ENCODE results near the gene PITPNM2.
A peak's percentile ranks its signal among the peaks of the same experiment; 100 is the strongest.

Gene PITPNM2

DNA sequence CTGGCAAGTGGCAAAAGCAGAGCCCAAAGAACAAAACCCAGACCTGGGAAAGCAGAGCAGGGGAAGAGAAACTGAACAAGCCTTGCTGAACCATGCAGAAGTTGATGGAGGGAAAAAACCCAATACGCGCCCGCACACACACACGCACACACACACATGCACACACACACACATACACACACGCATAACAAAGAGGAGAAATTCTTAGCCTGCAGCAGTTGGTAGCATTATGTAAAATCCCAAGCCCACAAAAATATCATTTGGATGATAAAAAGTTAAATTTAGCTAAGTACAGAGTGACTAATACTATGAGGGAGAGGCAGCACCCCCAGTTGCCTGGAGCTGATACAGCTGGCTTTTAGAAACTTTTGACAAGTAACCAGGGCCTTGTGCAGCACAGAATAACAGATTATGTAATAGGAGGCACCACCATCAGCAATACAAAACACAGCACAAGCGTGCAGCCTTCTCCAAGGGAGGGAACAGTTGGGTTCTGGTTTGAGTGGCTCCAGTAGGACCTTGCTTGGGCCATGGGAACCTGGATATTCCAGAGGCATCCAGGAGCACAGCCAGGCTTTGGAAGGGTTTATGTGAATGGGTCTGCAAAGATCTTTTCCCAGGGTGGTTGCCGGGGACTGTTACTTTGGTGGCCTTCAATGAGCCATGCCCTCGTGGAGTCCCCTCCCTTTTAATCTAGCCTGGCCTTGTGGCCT lies 35.3 kb downstream of the PITPNM2 start:
- Histone ChIP-seq H3K27ac (ENCODE audit: low read length) (peak overlapping the region; percentile 50), H3K9me3 (ENCODE audit: control insufficient read depth in 1 of 2, low read length in 2 of 2) (no peaks in the 10 kb centered on the region), H3K4me3 (ENCODE audit: low read depth in 1 of 2, low read length in 2 of 2) (no peak overlapping the region), H3K27me3 (ENCODE audit: low read depth, low read length) (no peaks in the 10 kb centered on the region), H3K36me3 (ENCODE audit: control insufficient read depth in 1 of 2, insufficient read depth in 2 of 2, low read length in 2 of 2) (no peaks in the 10 kb centered on the region), H3K4me1 (ENCODE audit: control insufficient read depth in 1 of 2, insufficient read depth in 2 of 2, low read length in 2 of 2) (peaks cover 15 to 40% of the 10 kb centered on the region in 2 donors)

DNA sequence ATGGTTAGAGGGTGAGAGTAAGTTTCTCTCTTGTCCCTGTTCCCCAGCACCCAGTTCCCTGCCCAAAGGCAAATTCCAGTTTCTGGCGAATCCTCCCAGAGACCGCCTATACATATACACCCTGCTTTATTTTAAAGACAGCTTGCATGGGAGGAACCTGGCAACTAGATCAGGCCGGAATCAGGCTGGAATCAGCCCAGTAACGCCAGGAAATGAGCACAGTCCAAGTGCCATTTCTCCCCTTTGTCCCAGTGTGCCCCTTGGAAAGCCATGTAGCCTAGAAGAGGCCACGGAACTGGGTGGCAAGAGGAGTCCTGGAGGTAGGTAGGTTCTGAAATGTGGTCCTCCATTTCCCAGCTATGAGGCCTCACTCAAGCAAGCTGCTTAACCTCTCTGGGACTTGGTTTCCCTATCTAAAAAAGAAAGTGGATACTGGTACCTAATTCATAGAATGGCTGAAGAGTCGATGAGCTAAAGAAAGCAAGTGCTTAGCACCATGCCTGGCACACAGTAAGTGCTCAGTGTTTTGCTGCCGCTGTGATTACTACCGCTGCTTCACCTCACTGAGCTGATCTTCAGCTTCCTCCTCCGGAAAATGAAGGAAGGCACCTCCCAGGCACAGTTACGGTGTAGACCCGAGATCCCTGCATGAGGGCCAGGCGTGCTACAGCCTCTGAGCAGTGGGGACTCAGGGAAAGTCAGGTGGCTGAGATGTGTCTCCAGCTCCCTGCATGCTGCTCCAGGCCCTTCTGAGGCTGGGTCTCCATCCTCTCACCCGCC lies 36.4 kb downstream of the PITPNM2 start:
- peak overlapping the region; percentile 50 for H3K27ac ChIP-seq (ENCODE audit: low read length)
- H3K27me3 ChIP-seq (ENCODE audit: low read depth, low read length) = no peaks in the 10 kb centered on the region
- no peaks in the 10 kb centered on the region for H3K9me3 ChIP-seq (ENCODE audit: control insufficient read depth in 1 of 2, low read length in 2 of 2)
- H3K4me3 ChIP-seq (ENCODE audit: low read depth in 1 of 2, low read length in 2 of 2) = no peak overlapping the region
- H3K4me1 ChIP-seq (ENCODE audit: control insufficient read depth in 1 of 2, insufficient read depth in 2 of 2, low read length in 2 of 2) = peaks cover 13 to 40% of the 10 kb centered on the region in 2 donors
- H3K36me3 ChIP-seq (ENCODE audit: control insufficient read depth in 1 of 2, insufficient read depth in 2 of 2, low read length in 2 of 2) = no peaks in the 10 kb centered on the region

DNA sequence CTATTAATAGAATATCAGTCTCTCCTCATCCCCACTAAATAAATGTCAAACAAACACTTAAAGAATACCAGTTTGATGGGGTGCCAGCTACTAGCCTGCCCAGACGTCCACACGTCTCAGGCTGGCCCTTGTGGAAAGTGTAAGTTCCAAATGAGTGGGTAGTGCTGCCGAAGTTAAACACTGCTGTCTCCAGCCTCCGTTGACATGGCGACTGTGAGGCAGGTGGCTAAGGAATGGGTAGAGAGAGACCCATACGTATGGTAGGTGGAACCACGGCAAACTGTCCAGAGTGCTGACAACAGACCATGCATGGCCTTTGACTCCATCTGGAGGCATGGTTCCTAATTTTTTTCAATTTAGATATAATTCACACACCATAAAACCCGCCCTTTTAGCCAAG lies 37.9 kb downstream of the PITPNM2 start:
- H3K4me3 ChIP-seq (ENCODE audit: low read depth in 1 of 2, low read length in 2 of 2) = no peak overlapping the region
- H3K9me3 ChIP-seq (ENCODE audit: control insufficient read depth in 1 of 2, low read length in 2 of 2) = no peaks in the 10 kb centered on the region
- no peaks in the 10 kb centered on the region for H3K27me3 ChIP-seq (ENCODE audit: low read depth, low read length)
- H3K36me3 ChIP-seq (ENCODE audit: control insufficient read depth in 1 of 2, insufficient read depth in 2 of 2, low read length in 2 of 2) = no peaks in the 10 kb centered on the region
- H3K4me1 ChIP-seq (ENCODE audit: control insufficient read depth in 1 of 2, insufficient read depth in 2 of 2, low read length in 2 of 2) = peaks cover 13 to 50% of the 10 kb centered on the region in 2 donors
- H3K27ac ChIP-seq (ENCODE audit: low read length) = no peak overlapping the region

DNA sequence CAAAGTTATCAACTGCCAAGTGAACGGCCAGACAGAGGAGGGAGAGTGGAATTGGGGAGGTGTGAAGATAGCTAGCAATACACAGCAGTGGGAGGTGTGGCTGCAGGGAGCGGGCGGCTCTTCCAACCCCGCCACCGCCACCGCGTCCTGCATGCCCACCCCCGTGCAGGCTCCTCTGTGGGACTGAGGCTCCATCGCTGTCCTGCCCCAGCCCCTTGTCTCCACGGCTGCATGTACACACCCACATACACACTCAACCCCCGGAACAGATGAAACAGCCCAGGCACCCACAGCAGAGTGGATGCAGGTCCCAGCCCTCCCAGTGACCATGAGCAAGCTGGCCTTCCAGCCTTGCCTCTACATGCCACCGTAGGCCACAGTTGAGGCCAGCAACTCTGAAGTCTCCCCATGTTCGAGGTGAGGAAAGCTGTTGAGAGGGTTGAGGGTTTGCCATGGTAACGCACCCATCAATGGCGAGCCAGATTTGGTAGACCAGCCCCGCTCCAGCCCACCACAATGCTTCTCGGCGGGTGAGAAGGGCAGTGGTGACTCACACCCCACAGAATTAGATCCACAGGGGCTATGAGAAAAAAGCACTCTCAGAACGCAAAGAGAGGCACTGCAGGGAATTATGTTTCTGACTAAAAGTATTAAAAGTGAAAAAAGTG lies 39.3 kb downstream of the PITPNM2 start:
- H3K4me3 ChIP-seq (ENCODE audit: low read depth in 1 of 2, low read length in 2 of 2) = no peak overlapping the region
- no peaks in the 10 kb centered on the region for H3K36me3 ChIP-seq (ENCODE audit: control insufficient read depth in 1 of 2, insufficient read depth in 2 of 2, low read length in 2 of 2)
- no peaks in the 10 kb centered on the region for H3K9me3 ChIP-seq (ENCODE audit: control insufficient read depth in 1 of 2, low read length in 2 of 2)
- H3K4me1 ChIP-seq (ENCODE audit: control insufficient read depth in 1 of 2, insufficient read depth in 2 of 2, low read length in 2 of 2) = peaks cover 18 to 54% of the 10 kb centered on the region in 2 donors
- no peak overlapping the region for H3K27ac ChIP-seq (ENCODE audit: low read length)
- no peaks in the 10 kb centered on the region for H3K27me3 ChIP-seq (ENCODE audit: low read depth, low read length)

DNA sequence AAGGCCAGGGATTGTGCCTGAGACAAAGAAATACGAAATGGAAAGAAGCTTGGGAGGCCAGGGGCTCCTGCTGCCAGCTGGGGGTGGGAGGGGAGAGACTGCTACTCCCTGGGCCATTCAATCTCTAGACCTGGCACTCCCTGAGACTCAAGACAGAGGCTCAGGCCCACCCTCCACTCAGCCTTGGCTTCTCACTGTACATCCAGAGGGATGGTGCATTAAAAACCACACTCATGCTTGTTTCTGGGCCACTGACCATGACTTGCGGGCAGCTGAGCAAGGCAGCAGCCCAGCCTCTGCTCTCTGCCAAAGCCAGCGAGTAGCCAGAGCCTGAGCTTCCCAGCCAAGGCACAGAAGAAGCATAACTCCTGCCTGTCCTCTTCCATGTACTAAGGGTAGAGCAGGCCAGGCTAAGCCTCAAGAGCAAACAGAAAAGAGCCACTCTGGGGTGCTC lies 41.5 kb downstream of the PITPNM2 start:
- Histone ChIP-seq H3K4me3 (ENCODE audit: low read depth in 1 of 2, low read length in 2 of 2) (no peak overlapping the region), H3K27me3 (ENCODE audit: low read depth, low read length) (no peaks in the 10 kb centered on the region), H3K9me3 (ENCODE audit: control insufficient read depth in 1 of 2, low read length in 2 of 2) (no peaks in the 10 kb centered on the region), H3K27ac (ENCODE audit: low read length) (no peak overlapping the region), H3K36me3 (ENCODE audit: control insufficient read depth in 1 of 2, insufficient read depth in 2 of 2, low read length in 2 of 2) (no peaks in the 10 kb centered on the region), H3K4me1 (ENCODE audit: control insufficient read depth in 1 of 2, insufficient read depth in 2 of 2, low read length in 2 of 2) (peaks cover 5 to 33% of the 10 kb centered on the region in 2 donors)

DNA sequence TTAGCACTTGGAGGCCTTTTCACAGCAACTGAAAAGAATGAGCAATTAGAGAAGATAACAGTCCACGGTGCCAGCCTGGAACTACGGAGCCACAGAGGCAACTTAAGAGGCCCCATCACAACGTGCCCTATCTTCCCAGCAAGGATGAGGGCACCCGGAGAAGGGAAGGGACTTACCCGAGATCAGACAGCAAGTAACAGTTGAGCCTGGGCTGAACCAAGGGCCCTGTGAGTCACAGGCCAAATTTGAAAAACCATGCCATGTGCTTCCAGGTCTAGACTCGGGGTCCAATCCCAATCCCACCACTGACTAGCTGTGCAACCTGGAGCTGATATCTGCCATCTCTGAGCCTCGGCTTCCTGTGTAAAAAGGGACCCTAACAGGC lies 42.2 kb downstream of the PITPNM2 start:
- no peaks in the 10 kb centered on the region for H3K36me3 ChIP-seq (ENCODE audit: control insufficient read depth in 1 of 2, insufficient read depth in 2 of 2, low read length in 2 of 2)
- H3K27me3 ChIP-seq (ENCODE audit: low read depth, low read length) = no peaks in the 10 kb centered on the region
- H3K27ac ChIP-seq (ENCODE audit: low read length) = no peak overlapping the region
- H3K4me3 ChIP-seq (ENCODE audit: low read depth in 1 of 2, low read length in 2 of 2) = no peak overlapping the region
- peaks cover 5 to 29% of the 10 kb centered on the region in 2 donors for H3K4me1 ChIP-seq (ENCODE audit: control insufficient read depth in 1 of 2, insufficient read depth in 2 of 2, low read length in 2 of 2)
- H3K9me3 ChIP-seq (ENCODE audit: control insufficient read depth in 1 of 2, low read length in 2 of 2) = no peaks in the 10 kb centered on the region

DNA sequence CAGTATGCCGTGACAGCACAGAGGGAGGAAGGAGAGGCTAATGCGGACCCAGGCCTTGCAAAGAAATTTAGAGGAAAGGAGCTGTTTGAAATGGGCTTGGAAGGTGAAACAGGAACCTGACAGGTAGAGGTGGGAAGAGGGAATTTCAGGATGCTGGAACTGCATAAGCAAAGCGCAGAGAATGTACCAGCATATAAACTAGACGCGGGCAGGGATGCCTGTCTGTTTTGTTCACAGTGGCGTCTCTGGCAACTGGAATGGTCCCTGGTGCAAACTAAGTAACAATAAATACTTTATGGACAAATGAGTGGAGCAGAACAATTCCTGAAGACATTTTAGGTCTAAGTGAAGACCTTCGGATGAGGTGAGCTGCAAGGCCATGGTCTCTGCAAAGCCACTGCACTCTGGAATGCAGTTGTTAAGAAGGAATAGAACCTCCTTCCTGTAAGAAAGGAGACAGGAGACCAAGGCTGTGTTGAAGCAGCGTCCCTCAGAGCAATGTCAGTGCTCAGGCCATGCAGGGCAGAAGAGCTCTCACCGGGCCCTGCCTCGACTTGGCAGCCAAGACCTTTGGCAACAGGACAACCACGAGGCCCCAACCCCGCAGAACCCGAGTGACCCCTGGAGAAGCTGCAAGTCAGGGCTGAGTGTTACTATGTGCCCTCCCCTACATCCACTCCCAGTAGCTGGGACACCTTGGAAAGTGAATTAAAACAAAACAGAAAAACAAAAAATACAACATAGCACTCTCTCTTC lies 42.8 kb downstream of the PITPNM2 start:
- H3K27ac ChIP-seq (ENCODE audit: low read length) = no peak overlapping the region
- H3K27me3 ChIP-seq (ENCODE audit: low read depth, low read length) = no peaks in the 10 kb centered on the region
- H3K9me3 ChIP-seq (ENCODE audit: control insufficient read depth in 1 of 2, low read length in 2 of 2) = no peaks in the 10 kb centered on the region
- H3K36me3 ChIP-seq (ENCODE audit: control insufficient read depth in 1 of 2, insufficient read depth in 2 of 2, low read length in 2 of 2) = no peaks in the 10 kb centered on the region
- H3K4me1 ChIP-seq (ENCODE audit: control insufficient read depth in 1 of 2, insufficient read depth in 2 of 2, low read length in 2 of 2) = peaks cover 5 to 29% of the 10 kb centered on the region in 2 donors
- no peak overlapping the region for H3K4me3 ChIP-seq (ENCODE audit: low read depth in 1 of 2, low read length in 2 of 2)

DNA sequence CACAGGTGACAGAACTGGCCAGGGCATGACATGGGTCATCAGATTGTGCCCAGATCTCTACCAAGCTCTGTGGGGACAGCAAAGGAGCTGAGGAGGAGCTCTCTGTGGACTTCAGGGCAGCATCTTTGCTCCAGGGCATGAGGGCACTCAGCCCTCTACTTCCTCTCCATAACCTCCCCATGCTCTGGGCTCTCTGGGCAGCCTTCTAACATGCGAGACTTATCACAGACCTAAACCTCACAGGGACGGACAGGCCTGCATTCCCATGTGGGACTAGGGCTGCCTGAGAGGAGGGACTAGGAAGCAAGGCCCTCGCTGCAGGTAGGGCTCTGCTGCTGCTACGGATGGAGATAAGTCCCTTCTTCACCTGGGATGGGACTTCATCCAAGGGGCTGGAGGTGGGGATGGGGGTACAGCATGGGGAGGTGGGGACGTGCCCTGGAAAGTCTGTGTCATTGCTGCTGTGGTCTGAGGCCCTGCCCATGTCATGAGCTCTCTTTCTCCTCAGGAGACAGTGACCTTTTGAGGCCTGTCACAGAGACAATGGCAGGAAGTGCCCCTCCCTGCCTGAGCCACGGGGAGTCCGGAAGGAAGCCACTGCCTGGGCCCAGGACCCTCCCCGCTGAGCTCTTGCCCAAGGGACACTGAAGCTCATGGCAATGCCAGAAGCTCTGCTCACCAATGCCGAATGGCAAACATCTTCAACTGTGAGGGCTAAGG lies 44.1 kb downstream of the PITPNM2 start:
- H3K4me1 ChIP-seq (ENCODE audit: control insufficient read depth in 1 of 2, insufficient read depth in 2 of 2, low read length in 2 of 2) = peaks cover 5 to 23% of the 10 kb centered on the region in 2 donors
- no peaks in the 10 kb centered on the region for H3K9me3 ChIP-seq (ENCODE audit: control insufficient read depth in 1 of 2, low read length in 2 of 2)
- H3K27me3 ChIP-seq (ENCODE audit: low read depth, low read length) = no peaks in the 10 kb centered on the region
- no peak overlapping the region for H3K4me3 ChIP-seq (ENCODE audit: low read depth in 1 of 2, low read length in 2 of 2)
- H3K27ac ChIP-seq (ENCODE audit: low read length) = no peak overlapping the region
- H3K36me3 ChIP-seq (ENCODE audit: control insufficient read depth in 1 of 2, insufficient read depth in 2 of 2, low read length in 2 of 2) = no peaks in the 10 kb centered on the region

DNA sequence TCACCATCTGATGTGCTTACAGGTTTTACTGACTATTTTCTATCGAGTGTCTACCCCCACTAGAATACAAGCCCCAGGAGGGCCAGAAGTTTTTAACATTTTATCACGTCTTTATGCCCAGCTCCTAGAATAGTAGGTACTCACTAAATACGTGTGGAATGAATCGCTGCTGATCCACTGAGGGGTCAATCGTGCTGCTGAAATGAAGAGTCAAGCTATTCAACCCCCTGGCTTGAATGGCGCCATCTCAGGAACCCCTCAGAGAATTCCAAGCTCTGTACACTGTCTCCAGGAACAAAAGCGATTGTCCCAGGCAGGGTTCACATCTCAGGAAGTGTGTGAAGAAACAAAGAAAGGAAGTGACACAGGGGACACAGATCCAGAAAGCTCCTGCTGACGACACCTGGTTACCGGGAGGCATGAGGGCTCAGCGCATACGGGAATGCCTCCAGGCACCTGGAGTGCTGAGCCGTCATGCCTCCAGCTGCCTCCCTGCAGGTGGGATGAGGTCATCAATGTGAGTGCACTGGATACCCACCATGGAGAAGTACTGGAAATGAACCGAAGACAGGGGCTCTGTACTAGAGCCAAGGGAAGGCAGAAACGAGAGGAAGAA lies 45.6 kb downstream of the PITPNM2 start:
- no peaks in the 10 kb centered on the region for H3K27me3 ChIP-seq (ENCODE audit: low read depth, low read length)
- no peak overlapping the region for H3K27ac ChIP-seq (ENCODE audit: low read length)
- peaks cover 5 to 18% of the 10 kb centered on the region in 2 donors for H3K4me1 ChIP-seq (ENCODE audit: control insufficient read depth in 1 of 2, insufficient read depth in 2 of 2, low read length in 2 of 2)
- no peaks in the 10 kb centered on the region for H3K9me3 ChIP-seq (ENCODE audit: control insufficient read depth in 1 of 2, low read length in 2 of 2)
- no peaks in the 10 kb centered on the region for H3K36me3 ChIP-seq (ENCODE audit: control insufficient read depth in 1 of 2, insufficient read depth in 2 of 2, low read length in 2 of 2)
- H3K4me3 ChIP-seq (ENCODE audit: low read depth in 1 of 2, low read length in 2 of 2) = no peak overlapping the region

DNA sequence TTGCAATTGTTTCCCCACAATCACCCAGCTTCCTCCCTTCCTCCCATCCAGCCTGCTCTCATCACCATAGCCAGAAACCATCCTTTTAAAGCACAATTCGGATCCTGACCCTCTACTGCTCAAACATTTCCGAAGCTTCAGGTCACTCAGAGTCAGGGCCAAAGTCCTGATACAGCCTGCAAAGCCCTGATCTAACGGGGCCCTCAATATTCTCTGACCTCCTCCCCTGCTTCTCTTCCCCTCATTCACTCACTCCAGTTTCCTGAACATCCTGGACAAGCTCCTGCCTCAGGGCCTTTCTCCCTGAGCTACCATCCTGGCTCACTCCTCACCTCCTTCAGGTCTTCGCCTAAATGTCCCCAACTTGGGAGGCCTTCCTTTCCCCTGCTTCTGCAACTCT lies 46.1 kb downstream of the PITPNM2 start:
- peaks cover 5 to 18% of the 10 kb centered on the region in 2 donors for H3K4me1 ChIP-seq (ENCODE audit: control insufficient read depth in 1 of 2, insufficient read depth in 2 of 2, low read length in 2 of 2)
- no peaks in the 10 kb centered on the region for H3K9me3 ChIP-seq (ENCODE audit: control insufficient read depth in 1 of 2, low read length in 2 of 2)
- H3K27me3 ChIP-seq (ENCODE audit: low read depth, low read length) = no peaks in the 10 kb centered on the region

More for the DNA sequence above, 46.1 kb downstream of the PITPNM2 start:
- Histone ChIP-seq H3K36me3 (ENCODE audit: control insufficient read depth in 1 of 2, insufficient read depth in 2 of 2, low read length in 2 of 2) (no peaks in the 10 kb centered on the region), H3K4me3 (ENCODE audit: low read depth in 1 of 2, low read length in 2 of 2) (no peak overlapping the region), H3K27ac (ENCODE audit: low read length) (no peak overlapping the region)
